Hepatocyte (in vitro differentiated cells): ENCODE measurements around the gene DEGS2.

Source experiments
- EZH2 ChIP-seq: fragments of 200-600 bp; sonication (generic); IDR thresholded peaks from 2 replicates; pipeline ENCODE4 v1.6.1; 2016; ENCODE audit warnings: antibody characterized with exemption, mild to moderate bottlenecking, borderline replicate concordance
- TF ChIP-seq, protein P1 (sequence below): fragments of 200-600 bp; sonication (generic); IDR thresholded peaks from 2 replicates; pipeline ENCODE4 v1.5.1; 2016; ENCODE audit warnings: antibody characterized with exemption, mild to moderate bottlenecking; ENCODE audit not compliant: poor library complexity

DNA sequence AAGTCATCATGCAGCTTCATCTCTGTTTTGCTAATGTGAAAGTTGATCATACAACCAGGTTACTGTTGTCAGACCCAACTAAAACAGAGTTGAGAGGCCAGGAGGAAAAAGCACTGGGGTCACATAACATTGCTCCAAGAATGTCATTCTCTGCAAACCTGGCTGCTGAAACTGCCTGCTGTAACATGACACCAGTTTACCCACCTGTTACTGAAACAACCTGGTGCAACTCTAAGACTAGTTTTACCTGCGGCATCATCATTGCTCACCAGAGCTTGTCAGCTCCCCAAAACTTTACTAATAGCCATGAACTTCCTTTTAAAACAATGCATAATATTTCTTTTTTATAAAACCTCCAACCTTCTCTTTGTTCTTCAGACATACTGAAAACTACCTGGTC, 30.7 kb upstream of the DEGS2 start:
- TF ChIP-seq, protein P1, sequence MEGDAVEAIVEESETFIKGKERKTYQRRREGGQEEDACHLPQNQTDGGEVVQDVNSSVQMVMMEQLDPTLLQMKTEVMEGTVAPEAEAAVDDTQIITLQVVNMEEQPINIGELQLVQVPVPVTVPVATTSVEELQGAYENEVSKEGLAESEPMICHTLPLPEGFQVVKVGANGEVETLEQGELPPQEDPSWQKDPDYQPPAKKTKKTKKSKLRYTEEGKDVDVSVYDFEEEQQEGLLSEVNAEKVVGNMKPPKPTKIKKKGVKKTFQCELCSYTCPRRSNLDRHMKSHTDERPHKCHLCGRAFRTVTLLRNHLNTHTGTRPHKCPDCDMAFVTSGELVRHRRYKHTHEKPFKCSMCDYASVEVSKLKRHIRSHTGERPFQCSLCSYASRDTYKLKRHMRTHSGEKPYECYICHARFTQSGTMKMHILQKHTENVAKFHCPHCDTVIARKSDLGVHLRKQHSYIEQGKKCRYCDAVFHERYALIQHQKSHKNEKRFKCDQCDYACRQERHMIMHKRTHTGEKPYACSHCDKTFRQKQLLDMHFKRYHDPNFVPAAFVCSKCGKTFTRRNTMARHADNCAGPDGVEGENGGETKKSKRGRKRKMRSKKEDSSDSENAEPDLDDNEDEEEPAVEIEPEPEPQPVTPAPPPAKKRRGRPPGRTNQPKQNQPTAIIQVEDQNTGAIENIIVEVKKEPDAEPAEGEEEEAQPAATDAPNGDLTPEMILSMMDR: no peak
- no peak for TF ChIP-seq EZH2
